HG02798 (cell line): ENCODE results near the gene GIMAP7.
"Not testable (repeated sequence)": the region's sequence is repeated elsewhere in the genome, so short reads cannot be mapped to it uniquely, and the experiment has no call there.

Experiments used
- ATAC-seq: cut with Tn5 transposase; IDR thresholded peaks from one replicate; pipeline ENCODE4 v1.9.1; 2021; ENCODE audit warnings: mild to moderate bottlenecking; ENCODE audit not compliant: unreplicated experiment, poor library complexity

The GIMAP7 gene

GRCh38 chr7:150507947-150508602, 6.6 kb upstream of the GIMAP7 start:
- no peak for ATAC-seq

GRCh38 chr7:150511048-150511447, 3.6 kb upstream of the GIMAP7 start:
- ATAC-seq, result no peak

- no peak for ATAC-seq
Observed at GRCh38 chr7:150513758-150514157, 914 bp upstream of the GIMAP7 start.

- ATAC-seq, result no peak
Observed at GRCh38 chr7:150515248-150516147, 826 bp downstream of the GIMAP7 start.

- ATAC-seq, result no peak
Observed at GRCh38 chr7:150516956-150517745, 2.5 kb downstream of the GIMAP7 start.

GRCh38 chr7:150519310-150519709, 4.6 kb downstream of the GIMAP7 start:
- no peak for ATAC-seq

- ATAC-seq, result no peak
Observed at GRCh38 chr7:150520145-150520544, 5.5 kb downstream of the GIMAP7 start.

GRCh38 chr7:150522931-150523330, 8.3 kb downstream of the GIMAP7 start:
- ATAC-seq, result not testable (repeated sequence)

- ATAC-seq, result no peak
Observed at GRCh38 chr7:150524018-150524417, 9.3 kb downstream of the GIMAP7 start.

- ATAC-seq, result no peak
Observed at GRCh38 chr7:150531704-150532103, 17.0 kb downstream of the GIMAP7 start.

GRCh38 chr7:150538259-150538658, 23.6 kb downstream of the GIMAP7 start:
- ATAC-seq, result no peak

GRCh38 chr7:150553163-150553562, 38.5 kb downstream of the GIMAP7 start:
- no peak for ATAC-seq

- ATAC-seq, result no peak
Observed at GRCh38 chr7:150556521-150557138, 42.0 kb downstream of the GIMAP7 start.

GRCh38 chr7:150560486-150560885, 45.8 kb downstream of the GIMAP7 start:
- ATAC-seq, result no peak

GRCh38 chr7:150562919-150563318, 48.2 kb downstream of the GIMAP7 start:
- no peak for ATAC-seq

- ATAC-seq, result no peak
Observed at GRCh38 chr7:150564006-150564405, 49.3 kb downstream of the GIMAP7 start.

GRCh38 chr7:150564566-150564965, 49.9 kb downstream of the GIMAP7 start:
- no peak for ATAC-seq

GRCh38 chr7:150565239-150565638, 50.6 kb downstream of the GIMAP7 start:
- ATAC-seq, result no peak

- no peak for ATAC-seq
Observed at GRCh38 chr7:150566123-150566522, 51.5 kb downstream of the GIMAP7 start.

- no peak for ATAC-seq
Observed at GRCh38 chr7:150566572-150566971, 51.9 kb downstream of the GIMAP7 start.
